Omental fat pad (tissue), 4 donors: Measurements from ENCODE around the gene TSPAN31. TPM values are rescaled to one million over a fixed set of nuclear protein-coding genes. Genes with fewer than 3 reads are reported as not detected.
"Not testable (repeated sequence)": the region's sequence is repeated elsewhere in the genome, so short reads cannot be mapped to it uniquely, and the experiment has no call there.

Experiments used
- ATAC-seq: fragments of 150-250 bp; one replicate; pipeline ENCODE4 v1.9.1; 2016; ENCODE audit warnings: mild to moderate bottlenecking, moderate library complexity; ENCODE audit not compliant: low FRiP score
- DNase-seq: peaks from one replicate; pipeline ENCODE4 v3.0.0-alpha.2; 2019; ENCODE audit warnings: low spot score
- CTCF ChIP-seq, 3 donors: fragments of 450-650 bp; IDR thresholded peaks; one replicate each; pipeline ENCODE4 v1.5.1; 2016 to 2017; ENCODE audit warnings: antibody characterized with exemption in 3 of 3, mild to moderate bottlenecking in 3 of 3, moderate library complexity in 2 of 3
- total RNA-seq, 4 donors: library from RNA; depleted of rRNA; stranded (reverse); fragments of >200 nt; gene quantifications; one replicate each; pipeline ENCODE4 v1.1.0, GENCODE V29; 2016

Gene TSPAN31
- total RNA-seq, 4 donors from 2014 or later = 41.8 to 70.7 (median 65.7) TPM

- TF ChIP-seq CTCF (IDR thresholded peaks at IDR 0.05) = no peak
- DNase-seq = no peak
- ATAC-seq = no peak
These were observed 26.8 kb upstream of the TSPAN31 start for GRCh38 chr12:57717846-57718640.

- TF ChIP-seq CTCF (IDR thresholded peaks at IDR 0.05) = no peak
- DNase-seq (no peak), ATAC-seq (no peak)
These were observed 26.0 kb upstream of the TSPAN31 start for GRCh38 chr12:57718641-57719528.

GRCh38 chr12:57719777-57720605 lies 24.8 kb upstream of the TSPAN31 start:
- DNase-seq (no peak), ATAC-seq (no peak)
- TF ChIP-seq CTCF (IDR thresholded peaks at IDR 0.05) = no peak

GRCh38 chr12:57720606-57721595 lies 23.9 kb upstream of the TSPAN31 start:
- TF ChIP-seq CTCF (IDR thresholded peaks at IDR 0.05) = no peak
- ATAC-seq = no peak
- DNase-seq = no peak

- DNase-seq, ATAC-seq: not testable (repeated sequence)
These were observed 22.8 kb upstream of the TSPAN31 start for GRCh38 chr12:57721846-57722608.
